B cell (primary cell): ENCODE data around the gene NIPBL. TPM values are rescaled to one million over a fixed set of nuclear protein-coding genes. Genes with fewer than 3 reads are reported as not detected.

Experiments used
- ATAC-seq: fragments of 200-7000 bp; cut with Tn5 transposase; one replicate; pipeline ENCODE4 v1.10.0; 2021; ENCODE audit warnings: low read depth, mild to moderate bottlenecking, moderate number of reproducible peaks, moderate library complexity
- CTCF ChIA-PET: fragments of 350-600 bp; sonication (Branson Sonifier 250); formaldehyde crosslinking; loops from one replicate; lab custom pipeline; 2021; ENCODE audit warnings: antibody characterized with exemption, inconsistent platforms; lab: Charles Lee
- POLR2A ChIA-PET: fragments of 350-600 bp; sonication (Branson Sonifier 250); formaldehyde crosslinking; loops from one replicate; lab custom pipeline; 2021; ENCODE audit warnings: antibody characterized with exemption; lab: Charles Lee
- DNase-seq: peaks from one replicate; pipeline ENCODE4 v3.0.0; 2013
- H2AFZ ChIP-seq: 2 replicates; pipeline ENCODE4 v1.6.1; 2012; ENCODE audit warnings: mild to moderate bottlenecking, low read depth, low read length; ENCODE audit not compliant: insufficient read depth, poor library complexity, severe bottlenecking
- H3K27ac ChIP-seq, 2 donors: 1 replicate in 1 of 2; 2 replicates in 1 of 2; pipeline ENCODE4 v1.5.1; 2012 to 2013; ENCODE audit warnings: low read length in 2 of 2, mild to moderate bottlenecking in 2 of 2, moderate library complexity in 1 of 2
- H3K27me3 ChIP-seq, 4 experiments: fragments of 200-600 bp in 1 of 4; sonication (generic) in 1 of 4; replicated peaks in 1 of 4; 1 replicate in 2 of 4; 2 replicates in 2 of 4; pipeline versions ENCODE4 v1.6.1 to v1.7.0; 2013 to 2016; ENCODE audit warnings: low read length in 3 of 4, mild to moderate bottlenecking in 2 of 4, mixed read lengths in 1 of 4, moderate library complexity in 1 of 4; ENCODE audit not compliant: insufficient read depth in 4 of 4, control insufficient read depth in 3 of 4; ENCODE audit errors: control extremely low read depth in 1 of 4
- H3K36me3 ChIP-seq, 2 experiments: replicated peaks in 1 of 2; 1 replicate in 1 of 2; 2 replicates in 1 of 2; pipeline versions ENCODE4 v1.6.1 to v1.7.1; 2013; ENCODE audit warnings: low read length in 1 of 2; ENCODE audit not compliant: insufficient read depth in 2 of 2, control insufficient read depth in 1 of 2; ENCODE audit errors: control extremely low read depth in 1 of 2, extremely low read depth in 1 of 2
- H3K4me1 ChIP-seq, 2 donors: fragments of 200-600 bp in 1 of 2; sonication (generic) in 1 of 2; 1 replicate in 1 of 2; 2 replicates in 1 of 2; pipeline versions ENCODE4 v1.5.1 to v1.6.1; 2013 to 2017; ENCODE audit warnings: low read length in 2 of 2; ENCODE audit not compliant: control insufficient read depth in 2 of 2, insufficient read depth in 2 of 2
- H3K4me2 ChIP-seq: replicated peaks from 2 replicates; pipeline ENCODE3; 2012; ENCODE audit warnings: mild to moderate bottlenecking, low read depth, low read length; ENCODE audit not compliant: poor library complexity, severe bottlenecking
- H3K4me3 ChIP-seq, 5 experiments: fragments of 200-600 bp in 1 of 5; sonication (generic) in 1 of 5; 1 replicate in 3 of 5; 2 replicates in 2 of 5; pipeline versions ENCODE4 v1.5.1 to v1.7.0; 2011 to 2016; ENCODE audit warnings: low read length in 4 of 5, mild to moderate bottlenecking in 4 of 5, low read depth in 2 of 5, control low read depth in 1 of 5, moderate library complexity in 1 of 5; ENCODE audit not compliant: insufficient read depth in 1 of 5; ENCODE audit errors: control extremely low read depth in 1 of 5, extremely low read depth in 1 of 5
- H3K79me2 ChIP-seq: fragments of 200-600 bp; sonication (generic); one replicate; pipeline ENCODE4 v1.6.0; 2016; ENCODE audit warnings: low read length; ENCODE audit not compliant: control insufficient read depth, insufficient read depth
- H3K9ac ChIP-seq: fragments of 200-600 bp; sonication (generic); 2 replicates; pipeline ENCODE4 v1.6.1; 2017; ENCODE audit warnings: mild to moderate bottlenecking, low read length, moderate library complexity
- H3K9me3 ChIP-seq, 3 donors: one replicate each; pipeline versions ENCODE4 v1.6.1 to v1.7.1; 2013; ENCODE audit warnings: low read length in 2 of 3; ENCODE audit not compliant: control insufficient read depth in 2 of 3, insufficient read depth in 1 of 3; ENCODE audit errors: control extremely low read depth in 1 of 3
- H4K20me1 ChIP-seq: 2 replicates; pipeline ENCODE4 v1.6.0; 2012; ENCODE audit warnings: mild to moderate bottlenecking, low read length; ENCODE audit not compliant: insufficient read depth, control insufficient read depth, poor library complexity, severe bottlenecking
- H3K27ac Mint-ChIP-seq: one replicate; pipeline ENCODE4 v1.8.0; 2021; ENCODE audit warnings: mixed read lengths
- H3K27me3 Mint-ChIP-seq: one replicate; pipeline ENCODE4 v1.8.0; 2021; ENCODE audit warnings: mixed read lengths
- H3K4me1 Mint-ChIP-seq: one replicate; pipeline ENCODE4 v1.8.0; 2021; ENCODE audit warnings: mixed read lengths
- H3K4me3 Mint-ChIP-seq: one replicate; pipeline ENCODE4 v1.8.0; 2021; ENCODE audit warnings: mixed read lengths
- H3K9me3 Mint-ChIP-seq: one replicate; pipeline ENCODE4 v1.8.0; 2022; ENCODE audit warnings: mixed read lengths; ENCODE audit not compliant: insufficient read depth
- CTCF ChIP-seq: fragments of 200-600 bp; IDR thresholded peaks from one replicate; pipeline ENCODE4 v1.8.0; 2022; ENCODE audit warnings: antibody characterized with exemption, mild to moderate bottlenecking
- EZH2 ChIP-seq: IDR thresholded peaks from 2 replicates; pipeline ENCODE4 v1.6.1; 2012; ENCODE audit warnings: borderline replicate concordance, low read depth, mild to moderate bottlenecking, moderate library complexity, low read length; ENCODE audit not compliant: insufficient read depth, poor library complexity, severe bottlenecking
- WGBS: methylation state at CpG from one replicate; pipeline ENCODE4 v1.1.5; 2013; ENCODE audit warnings: missing lambda C conversion rate; ENCODE audit not compliant: insufficient coverage; 5-methylcytosine and 5-hydroxymethylcytosine counted together
- intact Hi-C: fragments of 100-400 bp; cut with micrococcal nuclease; formaldehyde crosslinking; loops from one replicate; pipeline ENCODE4 v1.10.0; 2022
- polyA plus RNA-seq: library from polyadenylated mRNA; depleted of rRNA; stranded (reverse); fragments of >200 nt; gene quantifications from 2 replicates; pipeline ENCODE4 v1.2.3, GENCODE V29; 2012
- total RNA-seq, 2 donors: library from RNA; stranded (reverse); fragments of 120-200 nt in 1 of 2; gene quantifications; 1 replicate in 1 of 2; 2 replicates in 1 of 2; pipeline versions ENCODE4 v1.2.3 to v1.2.4, GENCODE V29; 2013 to 2022

The NIPBL gene
- total and polyA plus RNA-seq, 2 donors (not counting 1 experiment from before 2014, with no cell fraction given), result 24.7 to 112 TPM

DNA sequence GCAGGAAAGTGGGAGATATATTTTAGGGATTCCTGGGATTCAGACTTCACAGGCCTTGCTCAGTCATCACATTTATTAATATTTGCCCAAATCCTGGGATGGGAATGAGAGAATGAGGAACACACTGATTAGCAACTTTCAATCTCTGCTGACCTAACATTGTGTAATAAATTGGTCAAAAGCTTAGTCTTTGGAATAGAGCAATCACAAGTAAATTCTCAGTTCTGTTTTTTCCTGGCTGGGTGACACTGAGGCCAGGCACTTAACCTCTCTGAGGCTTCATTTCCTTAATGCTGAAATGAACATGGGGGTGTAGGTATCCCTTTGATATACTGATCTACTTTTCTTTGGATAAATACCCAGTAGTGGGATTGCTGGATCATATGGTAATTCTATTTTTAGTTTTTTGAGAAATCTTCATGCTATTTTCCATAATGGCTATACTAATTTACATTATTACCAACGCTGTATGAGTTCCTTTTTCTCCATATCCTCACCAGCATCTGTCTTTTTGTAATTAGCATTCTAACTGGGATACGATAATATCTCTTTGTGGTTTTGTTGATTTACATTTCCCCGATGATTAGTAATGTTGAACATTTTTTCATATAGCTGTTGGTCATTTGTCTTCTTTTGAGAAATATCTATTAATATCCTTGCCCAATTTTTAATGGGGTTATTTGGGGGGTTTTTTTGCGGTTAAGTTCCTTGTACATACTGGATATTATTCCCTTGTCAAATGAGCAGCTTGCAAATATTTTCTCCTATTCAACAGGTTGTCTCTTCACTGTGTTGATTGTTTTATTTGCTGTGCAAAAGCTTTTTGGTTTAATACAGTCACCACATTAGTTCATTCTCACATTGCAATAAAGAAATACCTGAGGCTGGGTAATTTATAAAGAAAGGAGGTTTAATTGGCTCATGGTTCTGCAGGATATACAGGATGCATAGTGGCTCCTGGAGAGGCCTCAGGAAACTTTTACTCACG is 36.8 kb upstream of the NIPBL start:
- WGBS, result no CpG with 5 or more reads among the region's 5 CpGs

More for the DNA sequence above, 36.8 kb upstream of the NIPBL start:
- DNase-seq (no peak), ATAC-seq (no peak)
- Histone ChIP-seq H3K4me1 (peaks cover 6 to 7% of the 10 kb centered on the region in 2 donors), H3K9me3 (no peaks in the 10 kb centered on the region), H3K4me3 (no peak overlapping the region), H3K79me2 (no peaks in the 10 kb centered on the region), H3K9ac (no peak overlapping the region), H4K20me1 (no peaks in the 10 kb centered on the region), H3K4me2 (no peak overlapping the region), H3K27me3 (no peaks in the 10 kb centered on the region), H2AFZ (no peak overlapping the region), H3K36me3 (no peaks in the 10 kb centered on the region), H3K27ac (no peak overlapping the region)
- TF ChIP-seq CTCF, result no peak
- TF ChIP-seq EZH2, result no peak
- no peaks in the 10 kb centered on the region for H3K27me3 Mint-ChIP-seq
- ChIA-PET CTCF (no interaction called here), POLR2A (no interaction called here)
- no peak overlapping the region for H3K27ac Mint-ChIP-seq
- H3K4me3 Mint-ChIP-seq, result no peak overlapping the region
- no peaks in the 10 kb centered on the region for H3K9me3 Mint-ChIP-seq
- intact Hi-C loops, result no loop called here
- H3K4me1 Mint-ChIP-seq, result peaks cover 18% of the 10 kb centered on the region
